Liver (tissue), 9 donors: ENCODE measurements around the gene CASP14. TPM values are rescaled to one million over a fixed set of nuclear protein-coding genes. Genes with fewer than 3 reads are reported as not detected.

Experiments
- DNase-seq: peaks from one replicate; pipeline ENCODE4 v3.0.0-alpha.2; 2017; ENCODE audit warnings: low spot score
- H3K27ac ChIP-seq, 2 donors: one replicate each; pipeline ENCODE4 v1.7.0; 2013; ENCODE audit warnings: inconsistent platforms in 2 of 2, low read length in 2 of 2, control low read depth in 1 of 2, low read depth in 1 of 2, mild to moderate bottlenecking in 1 of 2
- H3K27me3 ChIP-seq, 4 donors: one replicate each; pipeline versions ENCODE4 v1.6.1 to v1.7.0; 2013; ENCODE audit warnings: low read length in 3 of 4, inconsistent platforms in 1 of 4, mild to moderate bottlenecking in 1 of 4, moderate library complexity in 1 of 4; ENCODE audit not compliant: control insufficient read depth in 4 of 4, insufficient read depth in 4 of 4
- H3K36me3 ChIP-seq, 4 donors: one replicate each; pipeline versions ENCODE4 v1.6.1 to v1.7.0; 2013; ENCODE audit warnings: low read length in 3 of 4, mild to moderate bottlenecking in 3 of 4, low read depth in 1 of 4, moderate library complexity in 1 of 4; ENCODE audit not compliant: control insufficient read depth in 4 of 4, insufficient read depth in 3 of 4
- H3K4me1 ChIP-seq, 4 donors: one replicate each; pipeline versions ENCODE4 v1.6.1 to v1.7.0; 2013; ENCODE audit warnings: low read length in 3 of 4, mild to moderate bottlenecking in 3 of 4, moderate library complexity in 1 of 4; ENCODE audit not compliant: control insufficient read depth in 4 of 4, insufficient read depth in 4 of 4
- H3K4me3 ChIP-seq, 3 donors: one replicate each; pipeline versions ENCODE4 v1.6.1 to v1.7.0; 2013; ENCODE audit warnings: low read length in 3 of 3, control low read depth in 1 of 3, low read depth in 1 of 3, mild to moderate bottlenecking in 1 of 3
- H3K9ac ChIP-seq, 2 donors: one replicate each; pipeline ENCODE4 v1.7.0; 2013; ENCODE audit warnings: low read length in 2 of 2, mild to moderate bottlenecking in 2 of 2, moderate library complexity in 2 of 2, control low read depth in 1 of 2, low read depth in 1 of 2
- H3K9me3 ChIP-seq, 4 donors: one replicate each; pipeline versions ENCODE4 v1.6.1 to v1.7.0; 2013; ENCODE audit warnings: low read length in 3 of 4; ENCODE audit not compliant: control insufficient read depth in 4 of 4
- HNF4G ChIP-seq: IDR thresholded peaks from 2 replicates; pipeline ENCODE4 v1.6.1; 2016; ENCODE audit warnings: antibody characterized with exemption
- MAX ChIP-seq: IDR thresholded peaks from 2 replicates; pipeline ENCODE4 v1.6.1; 2016; ENCODE audit warnings: antibody characterized with exemption
- NR2F2 ChIP-seq: IDR thresholded peaks from 2 replicates; pipeline ENCODE4 v1.6.1; 2016; ENCODE audit warnings: antibody characterized with exemption
- RAD21 ChIP-seq, 2 donors: IDR thresholded peaks; 2 replicates each; pipeline ENCODE4 v1.6.1; 2016; ENCODE audit warnings: antibody characterized with exemption in 2 of 2, mild to moderate bottlenecking in 2 of 2
- REST ChIP-seq: IDR thresholded peaks from 2 replicates; pipeline ENCODE4 v1.6.1; 2016; ENCODE audit warnings: antibody characterized with exemption, mild to moderate bottlenecking
- RXRA ChIP-seq, 2 donors: IDR thresholded peaks; 2 replicates each; pipeline ENCODE4 v1.6.1; 2017 to 2018; ENCODE audit warnings: antibody characterized with exemption in 2 of 2, mild to moderate bottlenecking in 1 of 2
- TAF1 ChIP-seq: conservative IDR thresholded peaks from 2 replicates; pipeline ENCODE4 v1.6.1; 2016; ENCODE audit warnings: antibody characterized with exemption, mild to moderate bottlenecking
- WGBS: extraction: QIAGEN DNeasy Blood & Tissue Kit; methylation state at CpG from one replicate; pipeline ENCODE4 v1.1.7; 2013; 5-methylcytosine and 5-hydroxymethylcytosine counted together
- polyA plus RNA-seq, 2 donors: library from polyadenylated mRNA; stranded (reverse) in 1 of 2; unstranded in 1 of 2; fragments of 200-250 nt in 1 of 2; fragments of >200 nt in 1 of 2; fragmentation: Nextera tagmentation in 1 of 2; extraction: Ambion mirVana in 1 of 2; gene quantifications; one replicate each; pipeline versions ENCODE4 v1.2.1 to v1.2.3, GENCODE V29; 2013 to 2015
- total RNA-seq, 2 donors: library from RNA; depleted of rRNA; stranded (reverse); fragments of >200 nt; gene quantifications; one replicate each; pipeline ENCODE4 v1.2.3, GENCODE V29; 2014
- TF ChIP-seq, protein P1 (sequence below): IDR thresholded peaks from 2 replicates; pipeline ENCODE4 v1.6.1; 2016; ENCODE audit warnings: antibody characterized with exemption
- TF ChIP-seq, protein P2 (sequence below): fragments of 150-350 bp; IDR thresholded peaks from 2 replicates; pipeline ENCODE4 v1.5.1; 2017; ENCODE audit warnings: improper control_type of control experiment, low read depth, low read length; ENCODE audit not compliant: missing input control
- donor health status: healthy.
- donor health status: healthy.
- donor health status: healthy.
- donor health status: healthy.
- donor health status: healthy.

CASP14 gene
- total and polyA plus RNA-seq, 4 donors = not detected

- no peak overlapping the region for H3K9ac ChIP-seq
- H3K4me3 ChIP-seq = no peak overlapping the region
- 57% methylated on average over 23 of the region's 23 CpGs for WGBS
- TF ChIP-seq, protein P1, sequence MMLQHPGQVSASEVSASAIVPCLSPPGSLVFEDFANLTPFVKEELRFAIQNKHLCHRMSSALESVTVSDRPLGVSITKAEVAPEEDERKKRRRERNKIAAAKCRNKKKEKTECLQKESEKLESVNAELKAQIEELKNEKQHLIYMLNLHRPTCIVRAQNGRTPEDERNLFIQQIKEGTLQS = no peak
- no peak for DNase-seq
- H3K4me1 ChIP-seq = no peaks in the 10 kb centered on the region
- peaks cover 0 to 2% (median under 1%) of the 10 kb centered on the region in 4 donors for H3K27me3 ChIP-seq
- no peaks in the 10 kb centered on the region for H3K9me3 ChIP-seq
- no peaks in the 10 kb centered on the region for H3K36me3 ChIP-seq
- H3K27ac ChIP-seq = no peak overlapping the region
Observed at GRCh38 chr19:15072930-15073647, 23.8 kb downstream of the CASP14 start.

- Histone ChIP-seq H3K36me3 (no peaks in the 10 kb centered on the region), H3K27ac (no peak overlapping the region), H3K4me1 (no peaks in the 10 kb centered on the region), H3K9ac (no peak overlapping the region), H3K9me3 (no peaks in the 10 kb centered on the region), H3K27me3 (peaks cover 0 to 3% (median 0%) of the 10 kb centered on the region in 4 donors), H3K4me3 (no peak overlapping the region)
- TF ChIP-seq RAD21 (IDR thresholded peaks at IDR 0.05) = no peak
- 74% methylated on average over 2 of the region's 2 CpGs for WGBS
- no peak for DNase-seq
Observed at GRCh38 chr19:15074371-15074770, 25.1 kb downstream of the CASP14 start.

DNA sequence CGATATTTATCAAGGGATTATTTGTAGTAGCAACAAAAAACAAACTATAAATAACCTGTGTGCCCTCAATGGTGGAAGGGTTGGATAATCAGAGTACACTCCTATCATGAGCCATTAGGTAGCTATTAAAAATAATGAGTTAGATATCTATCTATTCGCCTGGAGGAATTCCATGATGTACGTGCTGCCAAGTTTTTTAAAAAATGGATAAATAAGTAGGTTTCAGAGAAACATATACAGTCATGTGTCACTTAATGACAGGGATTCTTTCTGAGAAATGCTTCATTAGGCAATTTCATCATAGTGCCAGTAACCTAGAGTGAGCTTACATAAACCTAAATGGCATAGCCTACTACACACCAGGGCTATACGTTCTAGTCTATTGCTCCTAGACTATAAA lies 26.5 kb downstream of the CASP14 start:
- TF ChIP-seq RXRA (IDR thresholded peaks at IDR 0.05) (no peak), TAF1 (no peak), REST (no peak), MAX (no peak), NR2F2 (no peak), HNF4G (no peak)
- TF ChIP-seq, protein P1 = no peak
- TF ChIP-seq, protein P2, sequence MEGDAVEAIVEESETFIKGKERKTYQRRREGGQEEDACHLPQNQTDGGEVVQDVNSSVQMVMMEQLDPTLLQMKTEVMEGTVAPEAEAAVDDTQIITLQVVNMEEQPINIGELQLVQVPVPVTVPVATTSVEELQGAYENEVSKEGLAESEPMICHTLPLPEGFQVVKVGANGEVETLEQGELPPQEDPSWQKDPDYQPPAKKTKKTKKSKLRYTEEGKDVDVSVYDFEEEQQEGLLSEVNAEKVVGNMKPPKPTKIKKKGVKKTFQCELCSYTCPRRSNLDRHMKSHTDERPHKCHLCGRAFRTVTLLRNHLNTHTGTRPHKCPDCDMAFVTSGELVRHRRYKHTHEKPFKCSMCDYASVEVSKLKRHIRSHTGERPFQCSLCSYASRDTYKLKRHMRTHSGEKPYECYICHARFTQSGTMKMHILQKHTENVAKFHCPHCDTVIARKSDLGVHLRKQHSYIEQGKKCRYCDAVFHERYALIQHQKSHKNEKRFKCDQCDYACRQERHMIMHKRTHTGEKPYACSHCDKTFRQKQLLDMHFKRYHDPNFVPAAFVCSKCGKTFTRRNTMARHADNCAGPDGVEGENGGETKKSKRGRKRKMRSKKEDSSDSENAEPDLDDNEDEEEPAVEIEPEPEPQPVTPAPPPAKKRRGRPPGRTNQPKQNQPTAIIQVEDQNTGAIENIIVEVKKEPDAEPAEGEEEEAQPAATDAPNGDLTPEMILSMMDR = no peak
- WGBS = 76% methylated on average over 4 of the region's 4 CpGs
- no peak for DNase-seq
- no peak overlapping the region for H3K27ac ChIP-seq
- H3K4me3 ChIP-seq = no peak overlapping the region
- H3K9me3 ChIP-seq = no peaks in the 10 kb centered on the region
- H3K27me3 ChIP-seq = peaks cover 0 to 3% (median 0%) of the 10 kb centered on the region in 4 donors
- no peaks in the 10 kb centered on the region for H3K36me3 ChIP-seq
- no peaks in the 10 kb centered on the region for H3K4me1 ChIP-seq
- H3K9ac ChIP-seq = no peak overlapping the region
